Neural cell (in vitro differentiated cells): ENCODE results near the gene SDC3. TPM values are rescaled to one million over a fixed set of nuclear protein-coding genes. Genes with fewer than 3 reads are reported as not detected.

Experiments
- H2AFZ ChIP-seq: fragments of 200-600, 300-800 bp; sonication (generic), shearing (Covaris generic); 2 replicates; pipeline ENCODE4 v1.6.0; 2014; ENCODE audit warnings: low read depth, mild to moderate bottlenecking, antibody characterized with exemption, low read length, moderate library complexity
- H3F3A ChIP-seq: fragments of 200-600 bp; shearing (Covaris generic); 2 replicates; pipeline ENCODE4 v1.6.1; 2016; ENCODE audit warnings: mild to moderate bottlenecking, moderate library complexity, mixed read lengths, antibody characterized with exemption, low read length; ENCODE audit not compliant: insufficient read depth, poor library complexity, severe bottlenecking
- H3K27ac ChIP-seq: fragments of 200-600, 300-800 bp; sonication (generic), shearing (Covaris generic); 2 replicates; pipeline ENCODE4 v1.5.1; 2014; ENCODE audit warnings: mild to moderate bottlenecking, low read length, moderate library complexity
- H3K27me3 ChIP-seq: fragments of 300-800, 200-600 bp; sonication (generic), shearing (Covaris generic); 2 replicates; pipeline ENCODE4 v1.6.0; 2014; ENCODE audit warnings: mild to moderate bottlenecking, low read depth, low read length, moderate library complexity; ENCODE audit not compliant: insufficient read depth
- H3K36me3 ChIP-seq: fragments of 300-800, 200-600 bp; sonication (generic), shearing (Covaris generic); 2 replicates; pipeline ENCODE4 v1.5.1; 2014; ENCODE audit warnings: mild to moderate bottlenecking, antibody characterized with exemption, low read length, moderate library complexity; ENCODE audit not compliant: insufficient read depth
- H3K4me2 ChIP-seq: fragments of 300-800, 200-600 bp; sonication (generic), shearing (Covaris generic); 2 replicates; pipeline ENCODE4 v1.6.0; 2014; ENCODE audit warnings: mild to moderate bottlenecking, low read length
- H3K4me3 ChIP-seq: fragments of 300-800, 200-600 bp; sonication (generic), shearing (Covaris generic); 2 replicates; pipeline ENCODE4 v1.5.1; 2014; ENCODE audit warnings: mild to moderate bottlenecking, low read length, moderate library complexity
- H3K79me2 ChIP-seq: fragments of 200-600 bp; shearing (Covaris generic); replicated peaks from 2 replicates; pipeline ENCODE4 v1.6.0; 2014; ENCODE audit warnings: mild to moderate bottlenecking, low read length, moderate library complexity; ENCODE audit not compliant: insufficient read depth
- H3K9ac ChIP-seq: fragments of 300-800, 200-600 bp; sonication (generic), shearing (Covaris generic); 2 replicates; pipeline ENCODE4 v1.6.1; 2016; ENCODE audit warnings: mild to moderate bottlenecking, low read length, mixed read lengths
- H3K9me2 ChIP-seq: fragments of 200-600 bp; shearing (Covaris generic); 2 replicates; pipeline ENCODE4 v1.6.1; 2016; ENCODE audit warnings: mild to moderate bottlenecking, low read length, mixed read lengths; ENCODE audit not compliant: insufficient read depth
- H3K9me3 ChIP-seq: fragments of 200-600, 300-800 bp; sonication (generic), shearing (Covaris generic); 2 replicates; pipeline ENCODE4 v1.6.1; 2016; ENCODE audit warnings: mild to moderate bottlenecking, mixed run types, low read length, moderate library complexity, mixed read lengths
- H4K20me1 ChIP-seq: fragments of 200-600 bp; shearing (Covaris generic); 2 replicates; pipeline ENCODE4 v1.6.1; 2016; ENCODE audit warnings: mild to moderate bottlenecking, mixed run types; ENCODE audit not compliant: insufficient read depth
- CTCF ChIP-seq: fragments of 450-650 bp; IDR thresholded peaks from 2 replicates; pipeline ENCODE4 v1.5.1; 2014; ENCODE audit warnings: antibody characterized with exemption, mild to moderate bottlenecking, moderate library complexity; ENCODE audit not compliant: poor library complexity, severe bottlenecking
- EP300 ChIP-seq: fragments of 450-650 bp; conservative IDR thresholded peaks from 2 replicates; pipeline ENCODE4 v1.6.1; 2014; ENCODE audit warnings: antibody characterized with exemption, mild to moderate bottlenecking, moderate library complexity; ENCODE audit not compliant: poor library complexity, severe bottlenecking
- EZH2 ChIP-seq: fragments of 200-600, 300-800 bp; shearing (Covaris generic), sonication (generic); IDR thresholded peaks from 2 replicates; pipeline ENCODE4 v1.6.1; 2014; ENCODE audit warnings: antibody characterized with exemption, low read length, borderline replicate concordance, mild to moderate bottlenecking; ENCODE audit not compliant: insufficient read depth, poor library complexity, severe bottlenecking
- MXI1 ChIP-seq: fragments of 450-650 bp; conservative IDR thresholded peaks from 2 replicates; pipeline ENCODE4 v1.6.1; 2014; ENCODE audit warnings: antibody characterized with exemption, mild to moderate bottlenecking; ENCODE audit not compliant: poor library complexity, severe bottlenecking
- POLR2AphosphoS5 ChIP-seq: IDR thresholded peaks from 2 replicates; pipeline ENCODE4 v1.6.1; 2012
- RAD21 ChIP-seq: fragments of 450-650 bp; conservative IDR thresholded peaks from 2 replicates; pipeline ENCODE4 v1.6.1; 2014; ENCODE audit warnings: antibody characterized with exemption, mild to moderate bottlenecking, moderate library complexity
- REST ChIP-seq: IDR thresholded peaks from 2 replicates; pipeline ENCODE4 v1.6.1; 2012; ENCODE audit warnings: borderline replicate concordance
- SMC3 ChIP-seq: fragments of 450-650 bp; conservative IDR thresholded peaks from 2 replicates; pipeline ENCODE4 v1.6.1; 2014; ENCODE audit warnings: antibody characterized with exemption, mild to moderate bottlenecking, moderate library complexity; ENCODE audit not compliant: poor library complexity
- TAF1 ChIP-seq: IDR thresholded peaks from 2 replicates; pipeline ENCODE4 v1.6.1; 2012; ENCODE audit warnings: low read depth
- polyA plus RNA-seq: library from polyadenylated mRNA; depleted of rRNA; stranded (reverse); fragments of >200 nt; gene quantifications from 2 replicates; pipeline ENCODE4 v1.2.3, GENCODE V29; 2014

The SDC3 gene
- polyA plus RNA-seq, 1 donor from 2014 or later, result 55.2 TPM

GRCh38 chr1:30864681-30865080 is 43.9 kb downstream of the SDC3 start:
- Histone ChIP-seq H3K36me3 (no peaks in the 10 kb centered on the region), H3F3A (no peaks in the 10 kb centered on the region), H4K20me1 (no peaks in the 10 kb centered on the region), H3K27me3 (no peaks in the 10 kb centered on the region), H3K4me2 (no peak overlapping the region), H3K79me2 (no peaks in the 10 kb centered on the region), H3K9me3 (no peaks in the 10 kb centered on the region), H3K4me3 (no peak overlapping the region), H3K9me2 (no peaks in the 10 kb centered on the region), H3K27ac (no peak overlapping the region), H3K9ac (no peak overlapping the region), H2AFZ (no peak overlapping the region)
- TF ChIP-seq REST (no peak), EZH2 (no peak), CTCF (no peak), TAF1 (no peak), POLR2AphosphoS5 (no peak), RAD21 (no peak), SMC3 (no peak), MXI1 (no peak), EP300 (no peak)

- Histone ChIP-seq H3K27ac (no peak overlapping the region), H3K9me2 (no peaks in the 10 kb centered on the region), H3K9me3 (no peaks in the 10 kb centered on the region), H3F3A (no peaks in the 10 kb centered on the region), H3K79me2 (no peaks in the 10 kb centered on the region), H3K27me3 (no peaks in the 10 kb centered on the region), H3K4me2 (no peak overlapping the region), H3K36me3 (no peaks in the 10 kb centered on the region), H3K4me3 (no peak overlapping the region), H3K9ac (no peak overlapping the region), H2AFZ (no peak overlapping the region), H4K20me1 (no peaks in the 10 kb centered on the region)
- TF ChIP-seq EP300 (no peak), MXI1 (no peak), SMC3 (no peak), POLR2AphosphoS5 (no peak)
Measured at GRCh38 chr1:30863858-30864604, 44.5 kb downstream of the SDC3 start.
